Stromal cell of bone marrow (primary cell): ENCODE results near the gene IFNAR1.
"Not testable (repeated sequence)": the region's sequence is repeated elsewhere in the genome, so short reads cannot be mapped to it uniquely, and the experiment has no call there.

Experiments used
- DNase-seq: peaks from one replicate; pipeline ENCODE4 v3.0.0-alpha.2; 2012; ENCODE audit warnings: low read depth

The IFNAR1 gene

DNA sequence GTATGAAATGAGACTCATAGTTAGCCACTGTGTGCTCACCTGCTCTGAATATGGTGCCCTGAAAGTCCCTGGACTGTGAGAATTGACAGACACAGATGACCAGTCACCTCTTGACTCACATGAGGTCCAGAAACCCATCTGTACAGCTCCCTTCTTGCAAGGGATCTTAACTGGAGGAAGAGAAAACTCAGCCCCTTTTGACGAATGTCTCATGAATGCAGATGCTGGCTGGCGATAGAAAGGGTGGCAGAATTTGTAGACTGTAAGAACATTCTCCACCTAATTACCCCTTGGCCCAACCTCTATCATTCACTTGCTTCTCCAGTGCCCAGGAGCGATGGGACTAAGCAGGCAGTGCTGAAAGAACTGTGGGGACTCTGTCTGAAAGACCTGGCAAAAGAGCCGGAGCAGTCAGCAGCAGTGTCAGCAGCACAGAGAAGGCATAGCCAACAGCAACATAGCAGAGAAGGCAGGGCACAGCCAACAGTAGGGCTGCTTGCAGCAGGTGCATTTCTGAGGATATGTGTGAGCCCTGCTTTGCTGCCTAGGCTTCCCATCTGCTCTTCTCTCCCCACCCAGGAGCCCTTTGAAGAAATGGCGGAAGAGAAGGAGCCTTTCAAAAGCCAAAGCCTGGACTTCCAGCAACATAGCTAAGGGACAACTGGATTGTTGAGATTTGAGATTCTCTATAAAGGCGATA, 52.6 kb downstream of the IFNAR1 start:
- DNase-seq, result no peak

DNA sequence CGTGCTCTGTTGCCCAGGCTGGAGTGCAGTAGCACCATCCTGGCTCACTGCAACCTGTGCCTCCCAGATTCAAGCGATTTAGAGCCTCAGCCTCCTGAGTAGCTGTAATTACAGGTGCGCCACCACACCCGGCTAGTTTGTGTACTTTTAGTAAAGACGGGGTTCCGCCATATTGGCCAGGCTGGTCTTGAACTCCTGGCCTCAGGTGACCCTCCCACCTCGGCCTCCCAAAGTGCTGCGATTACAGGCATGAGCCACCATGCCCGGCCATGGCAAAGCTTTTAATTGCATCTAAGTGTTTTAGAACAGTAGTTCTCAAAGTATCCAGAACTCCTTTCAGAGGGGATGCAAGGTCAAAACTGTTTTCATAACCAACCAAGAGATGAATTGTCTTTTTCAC, 53.3 kb downstream of the IFNAR1 start:
- DNase-seq, result no peak

DNA sequence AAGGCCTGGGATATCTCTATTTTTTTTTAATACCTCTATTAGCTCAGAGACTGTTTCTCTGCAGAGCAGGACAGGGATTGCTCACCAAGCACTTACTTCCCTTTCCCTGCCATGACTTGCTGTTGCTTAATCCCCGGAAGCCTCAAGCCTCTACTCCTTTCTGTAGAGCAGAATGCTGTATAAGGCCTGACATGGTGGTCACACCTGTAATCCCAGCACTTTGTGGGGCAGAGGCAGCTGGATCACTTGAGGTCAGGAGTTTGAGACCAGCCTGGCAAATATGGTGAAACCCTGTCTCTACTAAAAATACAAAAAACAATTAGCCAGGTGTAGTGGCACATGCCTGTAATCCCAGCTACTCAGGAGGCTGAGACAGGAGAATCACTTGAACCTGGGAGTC, 55.2 kb downstream of the IFNAR1 start:
- peak; percentile 67 for DNase-seq

DNA sequence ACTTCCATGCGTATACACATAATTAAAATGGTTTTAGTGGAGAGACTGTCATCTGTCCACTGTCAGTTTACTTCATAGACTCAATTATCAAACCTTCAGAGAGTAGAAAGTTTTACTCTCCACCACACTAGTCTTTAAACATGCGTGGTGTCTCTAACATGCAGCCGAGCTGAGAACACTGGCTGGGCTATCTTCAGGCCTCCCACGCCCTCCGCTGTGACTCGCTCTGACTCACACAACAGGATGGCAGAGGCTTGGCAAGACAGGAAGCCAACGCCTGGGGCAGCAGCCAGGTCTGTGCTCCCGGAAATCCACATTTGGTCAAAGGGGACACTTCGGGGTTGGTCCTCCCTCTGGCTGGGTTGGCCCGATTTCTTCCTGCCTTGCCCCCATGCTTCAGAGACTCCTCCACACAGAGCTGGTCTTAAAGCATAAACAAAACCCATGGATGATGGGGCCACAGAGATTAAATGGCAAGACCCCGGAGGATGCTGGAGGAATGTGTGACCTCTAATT, 55.8 kb downstream of the IFNAR1 start:
- peak; percentile 93 for DNase-seq

DNA sequence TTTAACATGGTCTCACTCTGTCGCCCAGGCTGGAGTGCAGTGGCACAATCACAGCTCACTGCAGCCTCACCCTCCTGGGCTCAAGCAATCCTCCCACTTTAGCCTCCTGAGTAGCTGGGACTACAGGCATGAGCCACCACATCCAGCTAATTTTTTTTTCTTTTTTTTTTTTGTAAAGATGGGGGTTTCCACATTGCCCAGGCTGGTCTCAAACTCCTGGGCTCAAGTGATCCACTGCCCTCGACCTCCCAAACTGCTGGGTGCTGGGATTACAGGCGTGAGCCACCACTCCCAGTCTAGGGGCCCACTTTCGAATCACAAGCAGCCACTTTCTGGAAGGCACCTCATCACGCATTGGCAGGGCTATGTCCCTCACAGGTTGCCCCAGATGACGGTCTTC, 56.6 kb downstream of the IFNAR1 start:
- DNase-seq, result not testable (repeated sequence)

DNA sequence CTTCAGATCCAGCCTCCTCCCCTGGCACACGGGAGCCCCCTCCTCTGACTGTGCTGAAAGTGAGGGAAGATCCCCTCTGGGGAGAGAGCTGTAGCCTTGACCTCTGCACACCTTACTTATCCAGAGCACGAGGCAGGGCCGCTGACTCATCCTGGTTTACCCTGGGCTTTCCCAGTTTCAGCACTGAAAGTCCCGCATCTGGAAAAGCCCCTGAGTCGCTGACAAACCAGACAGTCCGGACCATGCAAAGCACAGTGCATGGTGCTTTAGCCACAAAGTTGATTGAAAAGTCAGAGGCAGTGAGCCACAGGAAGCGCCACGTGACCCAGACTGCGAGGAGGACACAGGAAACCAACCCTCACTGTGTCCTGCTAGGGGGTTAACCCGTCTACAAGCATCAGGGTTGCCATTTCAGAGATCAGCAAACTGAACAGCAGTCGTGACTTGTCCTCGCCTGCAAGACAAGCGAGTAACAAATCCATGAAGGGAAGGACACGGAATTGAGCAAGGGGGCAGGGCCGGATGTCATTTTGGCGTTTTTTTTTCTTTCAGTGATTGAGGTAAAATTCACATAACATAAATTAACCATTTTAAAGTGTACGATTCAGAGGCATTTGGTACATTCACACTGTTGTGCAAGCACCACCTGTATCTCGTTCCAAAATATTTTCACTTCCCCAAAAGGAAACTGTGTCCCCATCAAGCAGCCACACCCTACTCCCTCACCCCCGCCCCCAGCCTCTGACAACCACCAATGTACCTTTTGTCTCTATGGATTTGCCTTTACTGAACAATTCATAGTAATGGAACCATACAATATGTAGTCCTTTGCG, 58.5 kb downstream of the IFNAR1 start:
- DNase-seq, result peak; percentile 57

DNA sequence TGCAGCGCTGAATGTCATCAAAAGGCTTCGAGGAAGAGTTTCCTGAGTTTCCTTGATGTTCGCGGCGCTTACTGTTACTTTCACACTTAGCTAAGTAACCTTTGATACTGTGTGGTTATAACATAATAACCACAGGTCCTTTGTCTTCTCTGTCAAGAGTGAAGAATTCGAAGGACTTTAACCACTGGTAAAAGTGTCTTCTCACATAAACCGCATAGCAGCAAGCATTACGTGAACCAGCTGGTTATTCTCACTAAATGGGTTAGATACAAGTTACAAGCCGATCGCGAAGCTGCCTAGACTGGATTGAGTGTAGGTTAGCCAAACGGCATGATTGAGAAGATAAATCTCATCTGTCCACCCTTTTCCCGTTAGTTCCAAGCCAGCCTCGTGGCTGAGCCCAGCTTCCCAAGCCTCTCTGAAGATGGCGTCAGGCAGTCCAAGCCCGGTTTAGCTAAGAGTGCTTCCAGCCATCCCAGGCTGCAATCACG, 60.1 kb downstream of the IFNAR1 start:
- no peak for DNase-seq

DNA sequence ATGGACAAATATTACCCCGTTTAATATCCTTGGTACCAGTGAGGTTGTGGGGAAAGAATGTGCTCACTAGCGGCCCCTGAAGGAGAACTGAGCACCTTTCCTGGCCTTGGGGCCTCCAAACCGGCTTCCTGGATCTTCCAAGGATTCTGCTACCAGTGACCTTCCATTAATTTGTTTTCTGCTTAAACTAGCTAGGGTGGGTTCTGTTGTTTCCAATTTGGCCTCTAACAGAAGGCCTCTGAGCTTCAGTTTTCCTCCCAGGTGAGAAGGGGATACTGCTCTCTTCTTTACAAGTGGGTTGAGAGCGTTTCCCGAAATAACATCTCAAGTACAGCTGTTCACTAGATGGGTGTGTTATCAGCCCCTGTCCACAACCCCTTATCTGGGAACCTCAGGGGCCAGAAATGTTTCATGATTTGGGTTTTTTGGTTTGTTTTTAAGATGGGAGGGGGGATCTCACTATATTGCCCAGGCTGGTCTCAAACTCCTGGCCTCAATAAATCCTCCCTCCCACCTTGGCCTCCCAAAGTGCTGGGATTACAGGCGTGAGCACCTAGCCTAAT, 61.5 kb downstream of the IFNAR1 start:
- no peak for DNase-seq

DNA sequence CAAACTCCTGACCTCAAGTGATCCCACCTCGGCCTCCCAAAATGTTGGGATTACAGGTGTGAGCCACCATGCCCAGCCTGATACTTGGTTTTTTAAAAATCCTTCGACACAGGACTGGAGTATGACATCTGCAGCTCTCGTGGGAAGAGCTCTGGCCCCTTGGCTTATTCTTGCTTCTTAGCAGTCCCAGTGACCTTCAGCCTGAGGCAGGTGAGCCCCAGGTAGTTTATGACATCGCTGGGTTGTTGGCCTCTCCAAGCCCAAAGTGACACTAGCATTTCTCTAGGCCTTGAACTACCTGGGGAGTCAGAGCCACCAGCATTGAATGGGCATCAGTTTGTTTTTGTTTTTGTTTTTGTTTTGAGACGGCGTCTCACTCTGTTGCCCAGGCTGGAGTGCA, 62.5 kb downstream of the IFNAR1 start:
- DNase-seq, result no peak

DNA sequence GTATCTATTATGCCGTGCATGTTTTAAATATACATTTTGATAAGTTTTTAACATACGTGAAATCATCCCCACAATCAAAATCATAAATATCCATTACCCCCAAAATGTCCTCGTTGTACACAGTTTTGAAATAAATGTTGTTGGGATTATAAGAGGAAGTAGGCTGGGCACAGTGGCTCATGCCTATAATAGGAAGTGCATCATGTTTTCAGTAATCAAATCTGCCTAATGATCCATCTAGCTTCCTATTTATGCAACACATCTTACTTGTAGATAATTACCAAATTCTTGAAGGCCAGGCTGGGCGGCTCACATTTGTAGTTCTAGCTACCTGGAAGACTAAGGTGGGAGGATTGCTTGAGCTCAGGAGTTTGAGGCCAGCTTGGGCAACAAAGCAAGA, 63.4 kb downstream of the IFNAR1 start:
- DNase-seq, result no peak

DNA sequence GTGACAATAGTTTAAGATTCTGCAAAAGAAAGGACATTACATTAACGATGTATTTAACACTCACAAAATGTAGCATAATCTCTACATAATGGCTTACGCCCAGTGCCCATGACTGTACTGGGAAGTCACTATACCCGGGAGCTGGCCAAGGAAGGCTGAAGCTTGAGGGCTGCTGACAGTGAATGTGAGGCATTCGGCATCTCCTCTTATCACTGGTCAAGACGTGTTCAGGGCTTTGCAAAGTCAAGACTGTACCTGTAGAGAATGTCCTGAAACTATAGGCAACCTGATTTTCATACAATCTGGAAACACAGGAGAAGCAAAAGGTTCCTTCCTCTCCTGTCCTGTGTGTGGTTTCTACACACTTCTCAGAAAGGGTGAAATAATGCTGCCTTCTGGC, 65.7 kb downstream of the IFNAR1 start:
- no peak for DNase-seq

DNA sequence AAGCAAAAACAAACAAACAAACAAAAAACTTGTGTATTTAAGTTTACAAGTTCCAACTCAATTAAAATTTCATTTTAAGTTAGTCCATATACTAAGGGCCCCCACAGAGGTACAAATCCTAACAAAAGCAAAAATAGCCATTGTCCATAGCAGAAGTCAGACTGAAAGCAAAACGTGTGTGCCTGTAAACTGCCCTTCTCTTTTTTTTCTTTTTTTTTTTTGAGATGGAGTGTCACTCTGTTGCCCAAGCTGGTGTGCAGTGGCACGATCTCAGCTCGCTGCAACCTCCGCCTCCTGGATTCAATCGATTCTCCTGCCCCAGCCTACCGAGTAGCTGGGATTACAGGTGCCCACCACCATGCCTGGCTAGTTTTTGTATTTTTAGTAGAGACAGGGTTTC, 66.9 kb downstream of the IFNAR1 start:
- DNase-seq, result no peak

DNA sequence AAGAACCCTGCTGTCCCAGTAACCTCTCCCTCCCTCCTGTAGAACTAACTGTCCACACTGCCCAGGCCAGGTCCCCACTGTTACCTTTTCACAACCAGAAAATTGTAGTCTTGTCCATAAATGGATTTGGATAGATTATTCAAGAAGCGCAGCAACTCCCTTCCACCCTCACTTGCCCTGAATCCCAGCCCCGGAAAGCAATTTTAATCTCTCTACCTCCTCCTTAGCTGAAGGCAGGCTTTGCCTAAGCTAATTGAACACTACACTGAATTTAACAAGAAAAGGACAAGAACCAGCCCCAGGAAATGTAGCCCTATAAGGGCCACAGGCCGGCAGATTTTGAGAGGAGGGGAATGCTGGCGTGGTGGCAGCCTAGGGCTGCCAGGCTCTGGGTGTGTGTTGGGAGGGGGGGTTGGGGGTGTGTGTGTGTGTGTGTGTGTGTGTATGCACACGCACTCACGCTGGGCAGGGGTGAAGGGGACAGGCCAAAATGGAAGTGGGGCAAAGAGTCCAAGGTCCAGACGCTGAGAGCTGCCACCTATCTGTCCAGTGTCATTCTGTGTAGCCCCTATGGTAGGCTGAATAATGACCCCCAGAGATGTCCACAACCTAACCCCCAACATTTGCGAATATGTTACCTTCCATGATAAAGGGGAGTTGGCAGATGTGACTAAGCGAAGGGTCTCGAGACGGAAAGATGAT, 67.7 kb downstream of the IFNAR1 start:
- no peak for DNase-seq

DNA sequence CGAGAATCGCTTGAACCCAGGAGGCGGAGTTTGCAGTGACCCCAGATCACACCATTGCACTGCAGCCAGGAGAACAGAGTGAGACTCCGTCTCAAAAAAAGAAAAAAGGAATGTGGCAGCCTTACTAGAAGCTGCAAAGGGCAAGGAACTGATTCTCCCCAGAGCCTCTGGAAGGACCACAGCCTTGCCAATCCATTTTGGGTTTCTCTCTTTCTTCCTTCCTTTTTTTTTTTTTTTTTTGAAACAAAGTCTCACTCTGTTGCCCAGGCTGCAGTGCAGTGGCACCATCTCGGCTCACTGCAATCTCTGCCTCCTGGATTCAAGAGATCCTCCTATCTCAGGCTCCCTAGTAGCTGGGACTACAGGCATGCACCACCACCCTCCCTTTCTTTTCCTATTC, 68.6 kb downstream of the IFNAR1 start:
- DNase-seq, result no peak

DNA sequence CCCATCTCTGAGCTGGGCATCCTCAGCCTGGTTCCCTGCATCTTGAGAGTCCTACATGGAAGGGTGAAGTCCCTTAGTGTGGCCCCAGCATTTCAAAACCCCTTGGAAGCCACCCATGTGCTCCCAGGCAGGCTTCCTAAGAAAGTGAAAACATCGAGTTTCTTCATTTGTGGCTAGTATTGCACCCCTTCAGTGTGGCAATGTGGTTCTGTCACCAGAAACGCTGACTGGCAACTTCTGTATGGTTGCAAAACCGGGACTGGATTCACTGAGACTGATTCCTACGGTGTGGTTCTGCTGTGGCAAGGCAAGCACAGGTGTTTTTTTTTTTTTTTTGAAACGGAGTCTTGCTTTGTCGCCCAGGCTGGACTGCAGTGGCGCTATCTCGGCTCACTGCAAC, 69.5 kb downstream of the IFNAR1 start:
- no peak for DNase-seq

DNA sequence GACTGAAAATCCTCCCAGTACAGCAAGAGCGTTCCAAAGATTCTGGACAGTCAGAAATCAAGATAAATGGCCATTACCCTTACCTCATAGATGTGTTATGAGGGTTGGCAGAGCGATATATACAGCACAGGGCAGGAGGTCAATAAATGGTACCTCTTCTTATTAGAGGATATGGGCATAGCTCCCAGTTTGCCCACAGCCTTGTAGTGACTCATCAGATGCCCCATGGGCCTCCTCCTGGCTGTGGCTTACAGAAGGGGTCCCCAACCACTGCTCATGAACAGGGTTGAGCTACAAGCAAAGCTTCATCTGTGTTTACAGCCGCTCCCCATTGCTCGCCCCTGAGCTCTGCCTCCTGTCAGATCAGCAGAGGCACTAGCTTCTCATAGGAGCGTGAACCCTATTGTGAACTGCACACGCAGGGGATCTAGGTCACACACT, 71.1 kb downstream of the IFNAR1 start:
- DNase-seq, result no peak

DNA sequence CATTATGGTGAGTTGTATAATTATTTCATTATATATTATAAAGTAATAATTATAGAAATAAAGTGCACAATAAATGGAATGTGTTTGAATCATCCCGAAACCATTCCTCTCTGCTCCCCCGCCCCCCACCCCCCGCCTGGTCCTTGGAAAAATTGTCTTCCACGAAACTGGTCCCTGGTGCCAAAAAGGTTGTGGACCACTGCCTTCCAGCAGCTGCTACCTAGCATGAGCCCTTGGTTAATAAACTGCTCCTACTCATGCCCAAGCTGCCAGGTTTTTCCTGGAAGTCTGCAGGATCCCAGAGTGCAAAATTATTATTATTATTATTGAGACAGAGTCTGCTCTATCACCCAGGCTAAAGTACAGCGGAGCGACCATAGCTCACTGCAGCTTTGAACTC, 71.7 kb downstream of the IFNAR1 start:
- DNase-seq, result no peak

DNA sequence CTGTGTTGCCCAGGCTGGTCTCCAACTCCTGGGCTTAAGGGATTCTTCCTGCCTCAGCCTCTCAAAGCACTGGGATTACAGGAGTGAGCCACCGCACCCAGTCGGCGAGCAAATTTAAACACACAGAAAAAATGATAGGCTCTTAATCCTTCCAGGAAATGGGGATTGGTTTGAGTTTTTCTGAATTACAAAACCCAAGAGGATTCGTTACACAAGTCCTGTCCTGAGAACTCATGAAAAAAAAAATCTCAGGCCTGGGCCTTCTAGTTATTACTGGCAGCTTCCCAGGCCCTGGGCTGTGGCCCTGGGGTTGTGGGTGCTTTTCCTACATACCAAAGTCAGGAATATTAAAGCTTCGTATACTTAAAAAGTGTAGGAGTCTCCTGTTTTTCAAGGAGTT, 72.2 kb downstream of the IFNAR1 start:
- peak; percentile 92 for DNase-seq

DNA sequence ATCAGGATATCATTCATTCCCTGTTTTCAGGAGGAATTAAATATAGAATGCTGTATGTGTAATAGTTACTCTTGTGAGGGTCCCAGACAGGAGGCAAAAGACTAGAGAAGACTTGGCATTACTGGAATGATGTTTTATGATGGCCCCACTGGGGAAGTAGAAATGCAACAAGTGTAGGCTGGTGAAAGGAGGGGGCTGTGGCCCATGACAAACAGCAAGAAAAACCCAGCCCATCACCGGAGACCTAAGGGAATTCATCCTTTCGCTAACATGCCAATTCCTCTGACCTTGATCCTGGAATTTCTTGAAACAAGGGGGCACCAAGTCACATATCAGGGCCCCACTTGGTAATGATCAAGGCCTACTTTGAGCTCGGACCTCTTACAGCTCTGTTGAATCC, 72.9 kb downstream of the IFNAR1 start:
- no peak for DNase-seq

DNA sequence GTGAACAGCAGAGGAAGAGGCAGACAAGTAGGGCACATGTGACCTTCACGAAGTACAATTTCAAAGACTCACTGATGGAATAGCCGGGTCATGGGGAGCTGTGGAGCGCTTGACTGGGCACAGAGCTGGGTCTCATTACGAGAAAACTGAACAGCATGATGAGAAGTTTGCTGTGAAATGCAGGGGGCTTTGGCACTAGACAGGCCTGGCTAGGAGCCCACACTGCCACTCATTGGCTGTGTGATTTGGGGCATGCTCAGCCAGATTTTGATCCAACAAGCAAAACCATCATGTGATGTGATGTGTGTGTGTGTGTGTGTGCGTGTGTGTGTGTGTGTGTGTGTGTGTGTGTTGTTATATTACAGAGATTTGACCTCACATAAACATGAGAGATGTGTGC, 73.6 kb downstream of the IFNAR1 start:
- no peak for DNase-seq

DNA sequence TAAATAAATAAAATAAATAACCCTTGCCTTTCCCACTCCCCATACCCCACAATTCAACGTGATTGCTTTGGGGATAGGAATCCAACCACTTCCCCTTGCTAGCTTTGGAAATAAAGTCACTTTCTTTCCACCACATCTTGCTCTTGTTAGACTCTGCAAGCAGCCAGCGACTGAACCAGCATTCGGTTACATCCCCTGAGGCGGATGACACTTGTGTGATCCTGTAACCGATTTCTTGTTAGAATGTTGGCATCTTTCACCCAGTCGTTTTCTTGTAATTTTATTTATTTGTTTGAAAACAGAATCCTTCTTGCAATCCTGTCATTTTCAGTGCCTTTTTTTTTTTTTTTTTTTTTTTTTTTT, 76.8 kb downstream of the IFNAR1 start:
- DNase-seq, result no peak
